HepG2 (cell line): ENCODE measurements around the gene TEX53. TPM values are rescaled to one million over a fixed set of nuclear protein-coding genes. Genes with fewer than 3 reads are reported as not detected.
A peak's percentile ranks its signal among the peaks of the same experiment; 100 is the strongest.

ENCODE experiments used
- ARNT ChIP-seq: fragments of 450-650 bp; IDR thresholded peaks from 2 replicates; pipeline ENCODE4 v1.6.1; 2017
- ASH2L ChIP-seq: fragments of 300-600, 200-600 bp; sonication (generic); IDR thresholded peaks from 2 replicates; pipeline ENCODE4 v1.7.0; 2017; ENCODE audit warnings: low read depth, mild to moderate bottlenecking, moderate library complexity, mixed read lengths, low read length; ENCODE audit not compliant: insufficient read length
- CEBPB ChIP-seq: IDR thresholded peaks from 2 replicates; pipeline ENCODE4 v1.6.1; 2011; ENCODE audit warnings: low read depth, low read length, improper control_type of control experiment, borderline replicate concordance
- DMAP1 ChIP-seq: IDR thresholded peaks from 2 replicates; pipeline ENCODE4 v1.6.1; 2016
- FOXP1 ChIP-seq, 2 experiments: fragments of 450-650 bp in 1 of 2; IDR thresholded peaks; 2 replicates each; pipeline ENCODE4 v1.6.1; 2017 to 2018; ENCODE audit warnings: antibody characterized with exemption in 1 of 2
- HNRNPUL1 ChIP-seq: fragments of 200-400 bp; formaldehyde crosslinking; IDR thresholded peaks from 2 replicates; pipeline ENCODE4 v1.6.1; 2017; ENCODE audit warnings: low read depth, mild to moderate bottlenecking, low read length, moderate library complexity
- KLF12 ChIP-seq: sonication (generic); formaldehyde crosslinking; IDR thresholded peaks from 2 replicates; pipeline ENCODE4 v1.4.0; 2020; ENCODE audit warnings: missing genetic modification reagents, borderline replicate concordance
- MTF2 ChIP-seq: sonication (generic); formaldehyde crosslinking; IDR thresholded peaks from 2 replicates; pipeline ENCODE4 v1.5.0; 2020; ENCODE audit warnings: missing genetic modification reagents, borderline replicate concordance
- MYC ChIP-seq: sonication (generic); formaldehyde crosslinking; IDR thresholded peaks from 2 replicates; pipeline ENCODE4 v1.9.0; 2021; ENCODE audit warnings: missing genetic modification reagents, borderline replicate concordance
- NFYB ChIP-seq: sonication (generic); formaldehyde crosslinking; IDR thresholded peaks from 2 replicates; pipeline ENCODE4 v1.4.0; 2020; ENCODE audit warnings: missing genetic modification reagents
- PHF21A ChIP-seq: sonication (generic); formaldehyde crosslinking; IDR thresholded peaks from 2 replicates; pipeline ENCODE4 v1.5.0; 2020; ENCODE audit warnings: mild to moderate bottlenecking, missing genetic modification reagents
- SMAD1 ChIP-seq: sonication (generic); formaldehyde crosslinking; IDR thresholded peaks from 2 replicates; pipeline ENCODE4 v1.4.0; 2020; ENCODE audit warnings: missing genetic modification reagents, low read depth, mild to moderate bottlenecking, borderline replicate concordance
- TARDBP ChIP-seq: sonication (generic); formaldehyde crosslinking; IDR thresholded peaks from 2 replicates; pipeline ENCODE4 v1.8.0; 2022; ENCODE audit warnings: mild to moderate bottlenecking, missing genetic modification reagents
- ZBTB14 ChIP-seq: sonication (generic); formaldehyde crosslinking; IDR thresholded peaks from 2 replicates; pipeline ENCODE4 v1.4.0; 2020; ENCODE audit warnings: missing genetic modification reagents
- ZFAT ChIP-seq: sonication (generic); formaldehyde crosslinking; conservative IDR thresholded peaks from 2 replicates; pipeline ENCODE4 v1.8.1; 2023; ENCODE audit warnings: missing genetic modification reagents, inconsistent platforms
- ZFX ChIP-seq: sonication (generic); formaldehyde crosslinking; IDR thresholded peaks from 2 replicates; pipeline ENCODE4 v1.4.0; 2020; ENCODE audit warnings: mild to moderate bottlenecking, low read depth, missing genetic modification reagents, moderate library complexity
- ZNF224 ChIP-seq: sonication (generic); formaldehyde crosslinking; IDR thresholded peaks from 2 replicates; pipeline ENCODE4 v1.5.0; 2020; ENCODE audit warnings: mild to moderate bottlenecking, missing genetic modification reagents
- ZNF383 ChIP-seq: sonication (generic); formaldehyde crosslinking; IDR thresholded peaks from 2 replicates; pipeline ENCODE4 v1.4.0; 2020; ENCODE audit warnings: missing genetic modification reagents, mild to moderate bottlenecking, borderline replicate concordance
- ZNF501 ChIP-seq: sonication (generic); formaldehyde crosslinking; IDR thresholded peaks from 2 replicates; pipeline ENCODE4 v1.5.1; 2020; ENCODE audit warnings: mild to moderate bottlenecking, moderate library complexity, missing genetic modification reagents
- ZNF570 ChIP-seq: sonication (generic); formaldehyde crosslinking; IDR thresholded peaks from 2 replicates; pipeline ENCODE4 v1.4.0; 2020; ENCODE audit warnings: mild to moderate bottlenecking, missing genetic modification reagents, borderline replicate concordance
- ZNF629 ChIP-seq: sonication (generic); formaldehyde crosslinking; conservative IDR thresholded peaks from 2 replicates; pipeline ENCODE4 v1.5.0; 2020; ENCODE audit warnings: missing genetic modification reagents
- ZNF883 ChIP-seq: sonication (generic); formaldehyde crosslinking; IDR thresholded peaks from 2 replicates; pipeline ENCODE4 v1.5.1; 2020; ENCODE audit warnings: mild to moderate bottlenecking, missing genetic modification reagents; ENCODE audit errors: not compliant biosample characterization
- polyA plus RNA-seq, 8 experiments: library from polyadenylated mRNA; depleted of rRNA in 3 of 8; stranded (reverse) in 7 of 8; unstranded in 1 of 8; fragments of >200 nt; fragmentation: Illumina TruSeq in 4 of 8; extraction: Trizol in 4 of 8; gene quantifications; 2 replicates each; pipeline versions ENCODE4 v1.2.1 to v1.2.3, GENCODE V29; 2011 to 2016; ENCODE audit warnings: low read depth in 4 of 8, missing spikeins in 1 of 8, mixed read lengths in 1 of 8; ENCODE audit not compliant: insufficient read depth in 1 of 8
- total RNA-seq, 5 experiments: library from RNA; depleted of rRNA; stranded (reverse); fragments of >200 nt; fragmentation: Illumina TruSeq; extraction: Trizol; gene quantifications; 2 replicates each; pipeline ENCODE4 v1.2.3, GENCODE V29; 2016; ENCODE audit warnings: low read depth in 1 of 5
- TF ChIP-seq, protein P1 (sequence below): sonication (generic); formaldehyde crosslinking; IDR thresholded peaks from 2 replicates; pipeline ENCODE4; 2020; ENCODE audit warnings: missing genetic modification reagents, mild to moderate bottlenecking, borderline replicate concordance
- TF ChIP-seq, protein P2 (sequence below): sonication (generic); formaldehyde crosslinking; IDR thresholded peaks from 2 replicates; pipeline ENCODE4 v1.4.0; 2020; ENCODE audit warnings: mild to moderate bottlenecking, missing genetic modification reagents

TEX53 gene
- total and polyA plus RNA-seq, 2 of the 13 experiments (the other 11 are each of a cell fraction or from before 2014, with no cell fraction given) = not detected

GRCh38 chr9:114611516-114612271 lies 45.9 kb downstream of the TEX53 start (continued):
- TF ChIP-seq ZNF570 (CRISPR knock-in tag) = 0 out of 2 replicates have a peak, but pooled peaks have one; percentile 14
- no peak; the same call in 1 of the 2 replicates for TF ChIP-seq MYC (CRISPR knock-in tag)
- TF ChIP-seq ZBTB14 (CRISPR knock-in tag) = peak; percentile 69
- no peak for TF ChIP-seq KLF12 (CRISPR knock-in tag)
- TF ChIP-seq ZNF883 (CRISPR knock-in tag) = no peak
- 0 out of 2 replicates have a peak, but pooled peaks have one; percentile 30 for TF ChIP-seq ZFAT (CRISPR knock-in tag)
- no peak for TF ChIP-seq ARNT
- TF ChIP-seq HNRNPUL1 = no peak
- peak; percentile 45 for TF ChIP-seq ZFX
- peak; percentile 72 for TF ChIP-seq ZNF629
- TF ChIP-seq ASH2L = no peak
- peak; percentile 78 for TF ChIP-seq CEBPB
- 0 out of 2 replicates have a peak, but pooled peaks have one; percentile 29 for TF ChIP-seq PHF21A (CRISPR knock-in tag)
- TF ChIP-seq ZNF501 (CRISPR knock-in tag) = 0 out of 2 replicates have a peak, but pooled peaks have one; percentile 50
- TF ChIP-seq TARDBP (CRISPR knock-in tag) = no peak
- TF ChIP-seq NFYB (CRISPR knock-in tag) = no peak
- TF ChIP-seq ZNF383 = no peak
- 0 out of 2 replicates have a peak, but pooled peaks have one; percentile 55 for TF ChIP-seq MTF2 (CRISPR knock-in tag)
- TF ChIP-seq ZNF224 (CRISPR knock-in tag) = 0 out of 2 replicates have a peak, but pooled peaks have one; percentile 65
- TF ChIP-seq, protein P1, sequence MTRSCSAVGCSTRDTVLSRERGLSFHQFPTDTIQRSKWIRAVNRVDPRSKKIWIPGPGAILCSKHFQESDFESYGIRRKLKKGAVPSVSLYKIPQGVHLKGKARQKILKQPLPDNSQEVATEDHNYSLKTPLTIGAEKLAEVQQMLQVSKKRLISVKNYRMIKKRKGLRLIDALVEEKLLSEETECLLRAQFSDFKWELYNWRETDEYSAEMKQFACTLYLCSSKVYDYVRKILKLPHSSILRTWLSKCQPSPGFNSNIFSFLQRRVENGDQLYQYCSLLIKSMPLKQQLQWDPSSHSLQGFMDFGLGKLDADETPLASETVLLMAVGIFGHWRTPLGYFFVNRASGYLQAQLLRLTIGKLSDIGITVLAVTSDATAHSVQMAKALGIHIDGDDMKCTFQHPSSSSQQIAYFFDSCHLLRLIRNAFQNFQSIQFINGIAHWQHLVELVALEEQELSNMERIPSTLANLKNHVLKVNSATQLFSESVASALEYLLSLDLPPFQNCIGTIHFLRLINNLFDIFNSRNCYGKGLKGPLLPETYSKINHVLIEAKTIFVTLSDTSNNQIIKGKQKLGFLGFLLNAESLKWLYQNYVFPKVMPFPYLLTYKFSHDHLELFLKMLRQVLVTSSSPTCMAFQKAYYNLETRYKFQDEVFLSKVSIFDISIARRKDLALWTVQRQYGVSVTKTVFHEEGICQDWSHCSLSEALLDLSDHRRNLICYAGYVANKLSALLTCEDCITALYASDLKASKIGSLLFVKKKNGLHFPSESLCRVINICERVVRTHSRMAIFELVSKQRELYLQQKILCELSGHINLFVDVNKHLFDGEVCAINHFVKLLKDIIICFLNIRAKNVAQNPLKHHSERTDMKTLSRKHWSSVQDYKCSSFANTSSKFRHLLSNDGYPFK (CRISPR knock-in tag) = no peak
- no peak for TF ChIP-seq FOXP1 (IDR thresholded peaks at IDR 0.05)
- no peak for TF ChIP-seq FOXP1 (CRISPR knock-in tag; IDR thresholded peaks at IDR 0.05)
- TF ChIP-seq DMAP1 = no peak
- no peak for TF ChIP-seq SMAD1 (CRISPR knock-in tag)
- TF ChIP-seq, protein P2, sequence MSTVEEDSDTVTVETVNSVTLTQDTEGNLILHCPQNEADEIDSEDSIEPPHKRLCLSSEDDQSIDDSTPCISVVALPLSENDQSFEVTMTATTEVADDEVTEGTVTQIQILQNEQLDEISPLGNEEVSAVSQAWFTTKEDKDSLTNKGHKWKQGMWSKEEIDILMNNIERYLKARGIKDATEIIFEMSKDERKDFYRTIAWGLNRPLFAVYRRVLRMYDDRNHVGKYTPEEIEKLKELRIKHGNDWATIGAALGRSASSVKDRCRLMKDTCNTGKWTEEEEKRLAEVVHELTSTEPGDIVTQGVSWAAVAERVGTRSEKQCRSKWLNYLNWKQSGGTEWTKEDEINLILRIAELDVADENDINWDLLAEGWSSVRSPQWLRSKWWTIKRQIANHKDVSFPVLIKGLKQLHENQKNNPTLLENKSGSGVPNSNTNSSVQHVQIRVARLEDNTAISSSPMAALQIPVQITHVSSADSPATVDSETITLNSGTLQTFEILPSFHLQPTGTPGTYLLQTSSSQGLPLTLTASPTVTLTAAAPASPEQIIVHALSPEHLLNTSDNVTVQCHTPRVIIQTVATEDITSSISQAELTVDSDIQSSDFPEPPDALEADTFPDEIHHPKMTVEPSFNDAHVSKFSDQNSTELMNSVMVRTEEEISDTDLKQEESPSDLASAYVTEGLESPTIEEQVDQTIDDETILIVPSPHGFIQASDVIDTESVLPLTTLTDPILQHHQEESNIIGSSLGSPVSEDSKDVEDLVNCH (CRISPR knock-in tag) = no peak
